AML-193 (cell line): ENCODE data around the gene FOXP3.

Experiments
- DNase-seq, 2 experiments: peaks; one replicate each; lab custom pipeline; 2025; lab: John Stamatoyannopoulos, UW

Gene FOXP3

DNA sequence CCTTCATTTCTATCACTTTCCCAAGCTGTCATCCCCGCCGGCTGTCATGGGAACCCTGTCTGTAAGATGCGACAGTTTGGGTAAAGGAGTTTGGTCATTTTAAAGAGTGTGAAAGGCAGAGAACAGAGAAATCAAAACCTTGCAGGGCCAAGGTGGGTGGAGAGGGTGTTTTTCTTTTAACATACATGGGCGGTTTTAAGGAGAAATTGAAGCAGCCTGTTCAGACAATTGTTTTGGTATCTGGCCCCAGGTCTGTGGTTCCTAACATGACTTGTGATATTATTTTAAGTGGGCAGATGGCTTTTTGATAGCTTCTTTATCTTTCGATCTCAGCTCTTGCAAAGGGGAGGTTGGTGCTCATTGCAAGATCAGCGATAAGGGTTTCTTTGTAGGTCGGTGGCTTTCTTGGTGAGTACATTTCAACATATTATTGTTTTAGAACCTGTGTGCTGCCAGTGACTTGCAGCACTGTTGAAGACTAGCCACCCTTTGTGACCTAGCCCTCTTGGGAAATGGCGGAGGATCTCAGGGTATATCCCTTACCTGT lies 8.7 kb upstream of the FOXP3 start:
- no peak for DNase-seq

DNA sequence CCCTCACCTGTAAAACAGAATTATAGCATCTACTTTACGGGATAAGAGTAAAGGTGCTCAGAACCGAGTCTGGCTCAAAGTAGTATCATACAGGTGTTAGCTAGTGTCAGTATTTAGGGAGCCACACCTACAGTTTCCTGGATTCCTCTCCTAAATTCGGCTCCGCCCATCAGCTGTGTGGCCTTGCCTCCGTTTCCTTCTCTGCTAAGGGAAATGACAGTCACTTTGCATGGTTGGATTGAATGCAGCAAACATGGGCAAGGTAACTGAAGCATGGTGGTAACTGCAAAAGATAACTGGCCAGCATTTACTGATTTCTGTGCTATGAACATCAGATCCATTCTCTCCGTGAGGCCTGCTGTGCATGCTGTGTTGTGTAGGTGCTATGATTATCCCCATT lies 7.9 kb upstream of the FOXP3 start:
- no peak for DNase-seq

DNA sequence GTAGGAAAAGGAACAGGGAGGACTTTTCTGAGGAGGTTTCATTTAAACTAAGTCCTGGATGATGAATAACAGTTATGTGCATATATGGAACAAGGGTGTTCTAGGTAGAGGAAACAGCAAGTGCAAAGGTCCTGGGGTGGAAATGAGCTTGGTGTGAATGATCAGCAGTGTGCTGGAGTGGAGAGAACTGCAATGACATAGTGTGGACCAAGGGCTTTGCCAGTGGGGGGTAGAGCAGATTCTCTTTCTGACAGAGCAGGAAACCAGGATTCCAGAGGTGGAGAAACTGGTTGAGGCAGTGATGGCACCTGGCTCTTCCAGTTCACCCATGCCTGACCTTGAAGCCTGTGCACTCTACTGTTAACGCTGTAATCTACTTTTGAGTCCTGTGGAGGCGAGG lies 6.8 kb upstream of the FOXP3 start:
- DNase-seq, result no peak

GRCh38 chrX:49270249-49270921 lies 5.9 kb upstream of the FOXP3 start:
- no peak for DNase-seq

GRCh38 chrX:49269767-49270248 lies 5.3 kb upstream of the FOXP3 start, which contains the start of gene PPP1R3F:
PPP1R3F (plus strand) TSS chrX:49269793; CDS start chrX:49269870, 77 bp downstream.
- no peak for DNase-seq

GRCh38 chrX:49269010-49269766 lies 4.7 kb upstream of the FOXP3 start:
- peak; percentile 86 to 91 for DNase-seq

- DNase-seq, result no peak
Observed at GRCh38 chrX:49268702-49269009, 4.1 kb upstream of the FOXP3 start.

DNA sequence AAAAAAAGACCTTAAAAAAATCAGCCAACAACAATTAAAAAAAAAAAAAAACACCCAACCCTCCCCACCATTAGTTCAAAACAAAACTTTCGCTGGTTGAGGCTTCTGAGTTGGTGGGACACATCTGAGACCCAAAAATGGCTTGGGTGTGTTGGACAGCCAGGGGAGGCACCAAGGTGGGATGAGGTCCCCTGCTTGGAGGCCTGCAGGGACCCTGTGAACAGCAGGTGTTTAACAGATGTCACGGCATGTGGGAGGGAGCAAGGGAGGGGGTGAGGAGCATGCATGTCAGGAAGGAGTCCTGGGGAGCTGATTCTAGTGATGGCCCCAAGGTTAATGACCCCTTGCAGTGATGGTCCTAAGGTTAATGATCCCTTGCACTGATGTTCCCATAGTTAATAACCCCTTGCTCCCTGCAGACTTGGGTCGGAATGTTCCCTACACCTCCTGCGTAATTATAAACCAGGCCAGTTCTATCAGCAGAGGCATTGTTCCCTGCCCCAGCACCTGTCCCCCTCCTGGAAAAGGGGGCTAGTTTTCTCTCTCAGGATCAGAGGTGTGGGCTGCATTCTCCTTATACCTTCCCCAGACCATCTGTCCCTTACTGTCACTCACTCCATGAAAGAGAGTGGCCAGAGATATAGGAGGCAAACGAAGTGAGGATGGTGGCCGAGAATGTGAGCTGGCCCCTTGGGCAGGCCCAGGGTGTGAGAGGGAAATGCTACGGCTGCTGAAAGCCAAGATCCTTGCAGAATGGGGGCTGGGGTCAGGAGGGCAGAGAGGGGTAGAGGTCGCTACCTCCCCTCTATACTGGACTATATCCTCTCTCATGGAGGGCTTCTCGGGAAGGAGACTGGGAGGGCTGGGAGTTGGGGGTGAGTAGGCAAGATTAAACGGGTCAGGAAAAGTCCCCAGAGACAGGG lies 2.3 kb upstream of the FOXP3 start:
- no peak for DNase-seq

DNA sequence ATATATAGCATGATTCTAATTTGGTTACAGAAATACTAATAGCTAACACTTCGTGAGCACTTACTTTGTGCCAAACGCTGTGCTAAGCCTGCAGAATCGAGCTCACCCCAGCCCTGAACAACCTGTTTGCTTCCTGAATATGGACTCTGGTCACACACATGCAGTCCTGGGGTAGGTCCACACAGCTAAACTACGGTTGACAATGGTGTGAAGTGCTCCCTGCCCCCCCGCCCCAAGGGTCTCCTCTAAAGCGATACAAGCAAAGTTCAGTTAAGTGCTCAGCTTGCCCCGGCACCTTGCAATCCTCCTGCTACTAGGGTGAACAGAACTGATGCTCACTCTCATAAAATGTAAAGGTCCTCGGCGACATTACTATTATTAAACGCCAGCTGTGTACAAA lies 879 bp downstream of the FOXP3 start:
- DNase-seq, result no peak

DNA sequence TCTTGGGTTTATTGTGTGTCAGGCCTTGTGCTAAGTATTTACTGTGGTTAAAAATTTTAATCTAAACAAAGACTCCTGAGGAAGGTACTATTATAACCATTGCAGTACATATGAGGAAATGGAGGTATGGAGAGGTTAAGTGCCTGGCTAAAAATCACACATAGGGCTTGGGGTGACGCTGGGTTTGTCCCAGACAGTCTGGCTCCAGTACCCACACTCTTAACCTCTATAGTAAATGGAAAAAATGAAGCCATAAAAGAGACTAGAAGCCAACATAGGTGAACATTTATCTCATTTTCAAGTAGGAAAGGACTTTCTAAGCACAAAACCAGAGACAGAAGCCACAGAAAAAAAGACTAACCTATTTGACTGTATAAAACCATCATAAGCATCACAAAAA lies 1.9 kb downstream of the FOXP3 start:
- DNase-seq, result no peak

DNA sequence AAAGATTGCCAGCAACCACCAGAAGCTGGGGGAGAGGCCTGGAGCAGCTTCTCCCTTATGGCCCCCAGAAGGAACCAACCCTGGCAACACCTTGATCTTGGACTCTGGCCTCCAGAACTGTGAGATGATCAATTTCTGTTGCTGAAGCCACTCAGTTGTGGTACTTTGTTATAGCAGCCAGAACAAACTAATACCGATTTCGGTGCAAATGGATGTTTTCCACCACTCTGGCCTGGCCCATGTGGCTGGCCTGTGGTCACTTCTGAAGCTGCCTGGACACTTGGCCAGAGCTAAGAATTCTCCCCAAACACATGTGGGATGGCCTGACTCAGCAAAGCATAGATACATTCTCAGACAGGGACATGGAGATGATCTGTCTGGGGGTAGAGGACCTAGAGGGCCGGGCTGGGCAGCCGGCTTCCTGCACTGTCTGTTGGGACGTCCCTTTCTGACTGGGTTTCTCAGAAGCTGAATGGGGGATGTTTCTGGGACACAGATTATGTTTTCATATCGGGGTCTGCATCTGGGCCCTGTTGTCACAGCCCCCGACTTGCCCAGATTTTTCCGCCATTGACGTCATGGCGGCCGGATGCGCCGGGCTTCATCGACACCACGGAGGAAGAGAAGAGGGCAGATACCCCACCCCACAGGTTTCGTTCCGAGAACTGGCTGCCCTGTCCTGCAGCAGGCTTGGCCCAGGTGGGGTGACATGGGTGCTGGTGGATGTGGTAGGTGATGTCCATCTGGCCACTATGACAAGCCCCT lies 4.1 kb downstream of the FOXP3 start:
- DNase-seq, result no peak

- DNase-seq, result no peak
Observed at GRCh38 chrX:49258749-49259124, 5.8 kb downstream of the FOXP3 start.

DNA sequence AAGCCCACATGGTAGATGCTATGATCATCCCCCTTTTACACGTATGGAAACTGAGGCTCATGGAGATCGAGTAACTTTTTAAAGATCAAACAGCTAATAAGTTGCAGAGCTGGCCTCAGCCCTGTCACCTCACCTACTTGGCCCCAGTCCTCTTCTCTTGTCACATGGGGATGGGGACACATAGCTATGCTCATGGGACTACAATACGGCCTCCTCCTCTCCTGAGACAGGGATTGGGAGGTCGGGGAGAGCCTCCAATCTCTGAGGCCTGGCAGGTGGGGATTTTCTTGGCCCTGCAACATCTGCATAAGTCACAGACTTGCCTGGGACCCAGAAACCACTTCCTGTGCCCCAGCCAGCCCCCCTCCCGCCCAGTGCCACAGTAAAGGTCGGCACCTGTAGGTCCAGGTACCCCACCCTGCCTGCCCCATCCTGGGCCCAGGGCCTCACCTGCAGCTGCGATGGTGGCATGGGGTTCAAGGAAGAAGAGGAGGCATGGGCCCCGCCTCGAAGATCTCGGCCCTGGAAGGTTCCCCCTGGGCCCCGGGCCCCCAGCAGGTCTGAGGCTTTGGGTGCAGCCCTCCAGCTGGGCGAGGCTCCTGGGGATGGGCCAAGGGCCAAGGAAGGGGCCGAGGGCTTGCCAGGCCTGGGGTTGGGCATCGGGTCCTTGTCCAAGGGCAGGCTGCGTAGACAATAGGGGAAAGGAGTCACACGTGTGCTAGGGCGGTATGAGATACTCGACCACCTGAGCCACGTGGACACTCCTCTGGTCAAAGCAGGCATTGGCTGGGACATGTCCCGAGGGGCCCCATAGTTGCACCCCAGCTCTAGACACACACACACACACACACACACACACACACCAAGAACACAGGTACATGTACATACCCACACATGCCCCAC lies 6.4 kb downstream of the FOXP3 start:
- no peak for DNase-seq

- DNase-seq, result no peak
Observed at GRCh38 chrX:49257074-49257790, 7.3 kb downstream of the FOXP3 start.

GRCh38 chrX:49256268-49256995 lies 8.1 kb downstream of the FOXP3 start:
- DNase-seq, result no peak

DNA sequence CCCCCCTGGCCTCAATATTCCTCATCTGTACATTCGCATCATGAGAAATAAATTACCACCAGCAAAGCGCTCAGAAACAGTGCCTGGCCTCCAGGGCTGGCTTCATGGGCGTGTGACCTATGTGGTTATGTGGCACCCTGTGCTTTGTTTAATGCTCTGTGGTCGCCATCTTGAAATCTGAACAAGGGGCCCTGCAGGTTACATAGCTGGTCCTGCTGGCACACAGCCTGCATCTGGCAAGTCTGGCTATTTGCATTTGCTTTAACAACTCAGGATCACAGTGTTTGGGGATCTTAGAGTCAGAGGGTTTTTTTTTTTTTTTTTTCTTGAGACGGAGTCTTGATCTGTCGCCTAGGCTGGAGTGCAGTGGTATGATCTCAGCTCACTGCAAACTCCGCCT lies 9.9 kb downstream of the FOXP3 start:
- DNase-seq, result no peak

DNA sequence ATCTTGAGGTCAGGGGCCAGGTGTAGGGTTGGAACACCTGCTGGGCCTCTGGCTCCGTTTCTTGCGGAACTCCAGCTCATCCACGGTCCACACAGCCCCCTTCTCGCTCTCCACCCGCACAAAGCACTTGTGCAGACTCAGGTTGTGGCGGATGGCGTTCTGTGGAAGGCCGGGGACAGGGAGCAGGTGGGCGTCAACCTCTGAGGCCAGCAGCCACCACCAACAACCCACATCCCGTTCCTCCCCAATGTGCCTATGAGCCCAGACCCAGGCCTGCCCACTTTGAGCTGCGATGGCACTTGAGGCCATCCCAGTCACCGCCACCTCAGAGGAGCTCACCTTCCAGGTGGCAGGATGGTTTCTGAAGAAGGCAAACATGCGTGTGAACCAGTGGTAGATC lies 13.2 kb downstream of the FOXP3 start:
- DNase-seq, result no peak

DNA sequence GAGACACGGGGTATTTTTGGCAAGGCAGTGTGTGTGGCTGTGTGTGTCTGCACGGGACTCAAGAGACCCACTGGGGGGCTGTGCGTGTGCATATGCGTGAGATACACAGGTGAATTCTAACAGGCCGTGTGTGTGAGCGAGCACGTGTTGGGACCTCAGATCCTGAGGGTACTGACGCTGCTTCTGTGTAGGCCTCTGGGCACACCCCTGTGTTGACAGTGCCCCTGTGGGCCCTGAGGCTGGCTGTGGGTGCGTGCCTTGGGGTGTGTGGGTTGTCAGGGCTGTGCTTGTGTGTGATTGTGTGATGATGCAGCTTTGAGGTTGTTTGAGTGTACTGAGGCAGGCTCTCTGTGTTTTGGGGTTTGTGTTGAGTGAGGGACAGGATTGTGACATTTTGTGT lies 13.9 kb downstream of the FOXP3 start:
- DNase-seq, result no peak

GRCh38 chrX:49250066-49250465 lies 14.4 kb downstream of the FOXP3 start:
- no peak for DNase-seq
